HG03097 (cell line): ENCODE results near the gene SORCS2.
"Not testable (repeated sequence)": the region's sequence is repeated elsewhere in the genome, so short reads cannot be mapped to it uniquely, and the experiment has no call there.

Experiments used
- ATAC-seq: cut with Tn5 transposase; IDR thresholded peaks from one replicate; pipeline ENCODE4 v1.9.1; 2021; ENCODE audit not compliant: unreplicated experiment, low FRiP score

SORCS2 gene

GRCh38 chr4:7584098-7584497 lies 391.8 kb downstream of the SORCS2 start:
- ATAC-seq: no peak

GRCh38 chr4:7584606-7585159 lies 392.3 kb downstream of the SORCS2 start:
- no peak for ATAC-seq

GRCh38 chr4:7585768-7586167 lies 393.4 kb downstream of the SORCS2 start:
- ATAC-seq: no peak

GRCh38 chr4:7587433-7588405 lies 395.4 kb downstream of the SORCS2 start:
- ATAC-seq: no peak

GRCh38 chr4:7590189-7590588 lies 397.9 kb downstream of the SORCS2 start:
- ATAC-seq: no peak

- ATAC-seq: no peak
Measured at GRCh38 chr4:7590899-7591298, 398.6 kb downstream of the SORCS2 start.

GRCh38 chr4:7591409-7592053 lies 399.2 kb downstream of the SORCS2 start:
- ATAC-seq: no peak

- no peak for ATAC-seq
Measured at GRCh38 chr4:7593646-7594412, 401.5 kb downstream of the SORCS2 start.

GRCh38 chr4:7595934-7596461 lies 403.7 kb downstream of the SORCS2 start:
- no peak for ATAC-seq

- no peak for ATAC-seq
Measured at GRCh38 chr4:7596918-7597606, 404.7 kb downstream of the SORCS2 start.

- ATAC-seq: no peak
Measured at GRCh38 chr4:7598939-7599790, 406.8 kb downstream of the SORCS2 start.

- ATAC-seq: no peak
Measured at GRCh38 chr4:7600247-7600646, 407.9 kb downstream of the SORCS2 start.

GRCh38 chr4:7602166-7602565 lies 409.8 kb downstream of the SORCS2 start:
- ATAC-seq: not testable (repeated sequence)

- ATAC-seq: no peak
Measured at GRCh38 chr4:7607156-7607910, 415.0 kb downstream of the SORCS2 start.

GRCh38 chr4:7608046-7608445 lies 415.7 kb downstream of the SORCS2 start:
- ATAC-seq: no peak

GRCh38 chr4:7609316-7609715 lies 417.0 kb downstream of the SORCS2 start:
- no peak for ATAC-seq

GRCh38 chr4:7610022-7610670 lies 417.8 kb downstream of the SORCS2 start:
- ATAC-seq: no peak

GRCh38 chr4:7610841-7611240 lies 418.5 kb downstream of the SORCS2 start:
- ATAC-seq: no peak
